Liver (tissue), 9 donors: ENCODE measurements around the gene AUH. TPM values are rescaled to one million over a fixed set of nuclear protein-coding genes. Genes with fewer than 3 reads are reported as not detected.

ENCODE experiments used
- DNase-seq: peaks from one replicate; pipeline ENCODE4 v3.0.0-alpha.2; 2017; ENCODE audit warnings: low spot score
- H3K27ac ChIP-seq, 2 donors: one replicate each; pipeline ENCODE4 v1.7.0; 2013; ENCODE audit warnings: inconsistent platforms in 2 of 2, low read length in 2 of 2, control low read depth in 1 of 2, low read depth in 1 of 2, mild to moderate bottlenecking in 1 of 2
- H3K27me3 ChIP-seq, 4 donors: one replicate each; pipeline versions ENCODE4 v1.6.1 to v1.7.0; 2013; ENCODE audit warnings: low read length in 3 of 4, inconsistent platforms in 1 of 4, mild to moderate bottlenecking in 1 of 4, moderate library complexity in 1 of 4; ENCODE audit not compliant: control insufficient read depth in 4 of 4, insufficient read depth in 4 of 4
- H3K36me3 ChIP-seq, 4 donors: one replicate each; pipeline versions ENCODE4 v1.6.1 to v1.7.0; 2013; ENCODE audit warnings: low read length in 3 of 4, mild to moderate bottlenecking in 3 of 4, low read depth in 1 of 4, moderate library complexity in 1 of 4; ENCODE audit not compliant: control insufficient read depth in 4 of 4, insufficient read depth in 3 of 4
- H3K4me1 ChIP-seq, 4 donors: one replicate each; pipeline versions ENCODE4 v1.6.1 to v1.7.0; 2013; ENCODE audit warnings: low read length in 3 of 4, mild to moderate bottlenecking in 3 of 4, moderate library complexity in 1 of 4; ENCODE audit not compliant: control insufficient read depth in 4 of 4, insufficient read depth in 4 of 4
- H3K4me3 ChIP-seq, 3 donors: one replicate each; pipeline versions ENCODE4 v1.6.1 to v1.7.0; 2013; ENCODE audit warnings: low read length in 3 of 3, control low read depth in 1 of 3, low read depth in 1 of 3, mild to moderate bottlenecking in 1 of 3
- H3K9ac ChIP-seq, 2 donors: one replicate each; pipeline ENCODE4 v1.7.0; 2013; ENCODE audit warnings: low read length in 2 of 2, mild to moderate bottlenecking in 2 of 2, moderate library complexity in 2 of 2, control low read depth in 1 of 2, low read depth in 1 of 2
- H3K9me3 ChIP-seq, 4 donors: one replicate each; pipeline versions ENCODE4 v1.6.1 to v1.7.0; 2013; ENCODE audit warnings: low read length in 3 of 4; ENCODE audit not compliant: control insufficient read depth in 4 of 4
- EGR1 ChIP-seq, 2 donors: IDR thresholded peaks; 2 replicates each; pipeline ENCODE4 v1.6.1; 2016 to 2018; ENCODE audit warnings: antibody characterized with exemption in 2 of 2, low read depth in 2 of 2
- FOXA2 ChIP-seq: IDR thresholded peaks from 2 replicates; pipeline ENCODE4 v1.6.1; 2016; ENCODE audit warnings: antibody characterized with exemption
- HNF4A ChIP-seq, 2 donors: conservative IDR thresholded peaks; 2 replicates each; pipeline ENCODE4 v1.6.1; 2016; ENCODE audit warnings: antibody characterized with exemption in 2 of 2, mild to moderate bottlenecking in 2 of 2
- JUND ChIP-seq, 2 donors: IDR thresholded peaks; 2 replicates each; pipeline ENCODE4 v1.6.1; 2016; ENCODE audit warnings: antibody characterized with exemption in 2 of 2
- NR2F2 ChIP-seq: IDR thresholded peaks from 2 replicates; pipeline ENCODE4 v1.6.1; 2016; ENCODE audit warnings: antibody characterized with exemption
- RXRA ChIP-seq, 2 donors: IDR thresholded peaks; 2 replicates each; pipeline ENCODE4 v1.6.1; 2017 to 2018; ENCODE audit warnings: antibody characterized with exemption in 2 of 2, mild to moderate bottlenecking in 1 of 2
- SP1 ChIP-seq: IDR thresholded peaks from 2 replicates; pipeline ENCODE4 v1.6.1; 2018; ENCODE audit warnings: antibody characterized with exemption, mild to moderate bottlenecking
- TAF1 ChIP-seq: conservative IDR thresholded peaks from 2 replicates; pipeline ENCODE4 v1.6.1; 2016; ENCODE audit warnings: antibody characterized with exemption, mild to moderate bottlenecking
- YY1 ChIP-seq: IDR thresholded peaks from 2 replicates; pipeline ENCODE4 v1.6.1; 2016; ENCODE audit warnings: antibody characterized with exemption, mild to moderate bottlenecking
- WGBS: extraction: QIAGEN DNeasy Blood & Tissue Kit; methylation state at CpG from one replicate; pipeline ENCODE4 v1.1.7; 2013; 5-methylcytosine and 5-hydroxymethylcytosine counted together
- polyA plus RNA-seq, 2 donors: library from polyadenylated mRNA; stranded (reverse) in 1 of 2; unstranded in 1 of 2; fragments of 200-250 nt in 1 of 2; fragments of >200 nt in 1 of 2; fragmentation: Nextera tagmentation in 1 of 2; extraction: Ambion mirVana in 1 of 2; gene quantifications; one replicate each; pipeline versions ENCODE4 v1.2.1 to v1.2.3, GENCODE V29; 2013 to 2015
- total RNA-seq, 2 donors: library from RNA; depleted of rRNA; stranded (reverse); fragments of >200 nt; gene quantifications; one replicate each; pipeline ENCODE4 v1.2.3, GENCODE V29; 2014
- TF ChIP-seq, protein P1 (sequence below): IDR thresholded peaks from 2 replicates; pipeline ENCODE4 v1.6.1; 2016; ENCODE audit warnings: antibody characterized with exemption
- TF ChIP-seq, protein P2 (sequence below): IDR thresholded peaks from 2 replicates; pipeline ENCODE4 v1.6.1; 2016; ENCODE audit warnings: antibody characterized with exemption, mild to moderate bottlenecking
- TF ChIP-seq, protein P3 (sequence below): IDR thresholded peaks from 2 replicates; pipeline ENCODE4 v1.6.1; 2016; ENCODE audit warnings: antibody characterized with exemption
- TF ChIP-seq, protein P4 (sequence below): fragments of 150-350 bp; IDR thresholded peaks from 2 replicates; pipeline ENCODE4 v1.5.1; 2017; ENCODE audit warnings: improper control_type of control experiment, low read depth, low read length; ENCODE audit not compliant: missing input control
- donor health status: healthy.
- donor health status: healthy.
- donor health status: healthy.
- donor health status: healthy.
- donor health status: healthy.

The AUH gene
- total and polyA plus RNA-seq, 4 donors, result 12.1 to 30.0 (median 24.9) TPM

DNA sequence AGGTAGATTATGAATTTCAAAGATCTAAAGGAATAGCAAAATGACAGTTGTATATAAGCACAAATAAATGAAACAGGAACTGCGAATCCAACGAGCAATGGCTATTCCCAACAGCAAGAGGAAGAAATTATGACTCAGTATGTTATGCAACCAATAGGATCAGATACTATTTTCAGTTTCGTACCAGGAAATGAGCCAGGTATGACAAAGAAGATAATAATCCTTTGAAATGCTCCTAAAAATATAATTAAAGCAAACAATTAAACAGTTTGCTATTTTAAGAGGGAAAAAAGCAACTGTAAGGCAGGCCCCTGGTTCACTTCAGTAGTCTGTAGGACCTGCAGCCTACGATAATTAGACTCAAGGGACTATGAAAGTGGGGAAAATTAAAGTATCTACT, 58.9 kb downstream of the AUH start:
- H3K27me3 ChIP-seq, result no peaks in the 10 kb centered on the region
- H3K27ac ChIP-seq, result peak overlapping the region; percentile 9 to 33
- H3K4me1 ChIP-seq, result no peaks in the 10 kb centered on the region
- no peak for DNase-seq
- WGBS, result 73% methylated on average over 4 of the region's 4 CpGs
- no peaks in the 10 kb centered on the region for H3K9me3 ChIP-seq
- no peak overlapping the region for H3K9ac ChIP-seq
- TF ChIP-seq JUND (IDR thresholded peaks at IDR 0.05), result peak; percentile 42 to 53
- no peak for TF ChIP-seq SP1
- no peak for TF ChIP-seq YY1
- no peak for TF ChIP-seq RXRA (IDR thresholded peaks at IDR 0.05)
- TF ChIP-seq, protein P1, sequence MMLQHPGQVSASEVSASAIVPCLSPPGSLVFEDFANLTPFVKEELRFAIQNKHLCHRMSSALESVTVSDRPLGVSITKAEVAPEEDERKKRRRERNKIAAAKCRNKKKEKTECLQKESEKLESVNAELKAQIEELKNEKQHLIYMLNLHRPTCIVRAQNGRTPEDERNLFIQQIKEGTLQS, result no peak
- no peak for TF ChIP-seq NR2F2
- no peak overlapping the region for H3K4me3 ChIP-seq
- peaks cover 0 to 3% (median 0%) of the 10 kb centered on the region in 4 donors for H3K36me3 ChIP-seq

- H3K4me1 ChIP-seq, result no peaks in the 10 kb centered on the region
- no peak for DNase-seq
- 94% methylated on average over 5 of the region's 5 CpGs for WGBS
These were observed 60.6 kb downstream of the AUH start for GRCh38 chr9:91301161-91301560.

GRCh38 chr9:91298311-91298710, 63.4 kb downstream of the AUH start:
- WGBS, result 80% methylated on average over 2 of the region's 2 CpGs
- H3K4me1 ChIP-seq, result no peaks in the 10 kb centered on the region

More at GRCh38 chr9:91301161-91301560, 60.6 kb downstream of the AUH start:
- Histone ChIP-seq H3K4me3 (no peak overlapping the region), H3K27me3 (no peaks in the 10 kb centered on the region), H3K9me3 (no peaks in the 10 kb centered on the region), H3K27ac (no peak overlapping the region), H3K9ac (no peak overlapping the region), H3K36me3 (peaks cover 0 to 5% (median 2%) of the 10 kb centered on the region in 4 donors)
- TF ChIP-seq JUND (IDR thresholded peaks at IDR 0.05), result no peak

More at GRCh38 chr9:91298311-91298710, 63.4 kb downstream of the AUH start:
- TF ChIP-seq EGR1 (IDR thresholded peaks at IDR 0.05; ENCODE audit: low read depth in 2 of 2) (no peak), HNF4A (conservative IDR thresholded peaks at IDR 0.05) (no peak), JUND (IDR thresholded peaks at IDR 0.05) (no peak), FOXA2 (no peak), RXRA (IDR thresholded peaks at IDR 0.05) (no peak), SP1 (no peak), TAF1 (no peak), YY1 (no peak)
- TF ChIP-seq, protein P2, sequence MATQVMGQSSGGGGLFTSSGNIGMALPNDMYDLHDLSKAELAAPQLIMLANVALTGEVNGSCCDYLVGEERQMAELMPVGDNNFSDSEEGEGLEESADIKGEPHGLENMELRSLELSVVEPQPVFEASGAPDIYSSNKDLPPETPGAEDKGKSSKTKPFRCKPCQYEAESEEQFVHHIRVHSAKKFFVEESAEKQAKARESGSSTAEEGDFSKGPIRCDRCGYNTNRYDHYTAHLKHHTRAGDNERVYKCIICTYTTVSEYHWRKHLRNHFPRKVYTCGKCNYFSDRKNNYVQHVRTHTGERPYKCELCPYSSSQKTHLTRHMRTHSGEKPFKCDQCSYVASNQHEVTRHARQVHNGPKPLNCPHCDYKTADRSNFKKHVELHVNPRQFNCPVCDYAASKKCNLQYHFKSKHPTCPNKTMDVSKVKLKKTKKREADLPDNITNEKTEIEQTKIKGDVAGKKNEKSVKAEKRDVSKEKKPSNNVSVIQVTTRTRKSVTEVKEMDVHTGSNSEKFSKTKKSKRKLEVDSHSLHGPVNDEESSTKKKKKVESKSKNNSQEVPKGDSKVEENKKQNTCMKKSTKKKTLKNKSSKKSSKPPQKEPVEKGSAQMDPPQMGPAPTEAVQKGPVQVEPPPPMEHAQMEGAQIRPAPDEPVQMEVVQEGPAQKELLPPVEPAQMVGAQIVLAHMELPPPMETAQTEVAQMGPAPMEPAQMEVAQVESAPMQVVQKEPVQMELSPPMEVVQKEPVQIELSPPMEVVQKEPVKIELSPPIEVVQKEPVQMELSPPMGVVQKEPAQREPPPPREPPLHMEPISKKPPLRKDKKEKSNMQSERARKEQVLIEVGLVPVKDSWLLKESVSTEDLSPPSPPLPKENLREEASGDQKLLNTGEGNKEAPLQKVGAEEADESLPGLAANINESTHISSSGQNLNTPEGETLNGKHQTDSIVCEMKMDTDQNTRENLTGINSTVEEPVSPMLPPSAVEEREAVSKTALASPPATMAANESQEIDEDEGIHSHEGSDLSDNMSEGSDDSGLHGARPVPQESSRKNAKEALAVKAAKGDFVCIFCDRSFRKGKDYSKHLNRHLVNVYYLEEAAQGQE, result no peak
- TF ChIP-seq, protein P3, sequence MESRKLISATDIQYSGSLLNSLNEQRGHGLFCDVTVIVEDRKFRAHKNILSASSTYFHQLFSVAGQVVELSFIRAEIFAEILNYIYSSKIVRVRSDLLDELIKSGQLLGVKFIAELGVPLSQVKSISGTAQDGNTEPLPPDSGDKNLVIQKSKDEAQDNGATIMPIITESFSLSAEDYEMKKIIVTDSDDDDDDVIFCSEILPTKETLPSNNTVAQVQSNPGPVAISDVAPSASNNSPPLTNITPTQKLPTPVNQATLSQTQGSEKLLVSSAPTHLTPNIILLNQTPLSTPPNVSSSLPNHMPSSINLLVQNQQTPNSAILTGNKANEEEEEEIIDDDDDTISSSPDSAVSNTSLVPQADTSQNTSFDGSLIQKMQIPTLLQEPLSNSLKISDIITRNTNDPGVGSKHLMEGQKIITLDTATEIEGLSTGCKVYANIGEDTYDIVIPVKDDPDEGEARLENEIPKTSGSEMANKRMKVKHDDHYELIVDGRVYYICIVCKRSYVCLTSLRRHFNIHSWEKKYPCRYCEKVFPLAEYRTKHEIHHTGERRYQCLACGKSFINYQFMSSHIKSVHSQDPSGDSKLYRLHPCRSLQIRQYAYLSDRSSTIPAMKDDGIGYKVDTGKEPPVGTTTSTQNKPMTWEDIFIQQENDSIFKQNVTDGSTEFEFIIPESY, result no peak
- TF ChIP-seq, protein P1, result no peak
- TF ChIP-seq, protein P4, sequence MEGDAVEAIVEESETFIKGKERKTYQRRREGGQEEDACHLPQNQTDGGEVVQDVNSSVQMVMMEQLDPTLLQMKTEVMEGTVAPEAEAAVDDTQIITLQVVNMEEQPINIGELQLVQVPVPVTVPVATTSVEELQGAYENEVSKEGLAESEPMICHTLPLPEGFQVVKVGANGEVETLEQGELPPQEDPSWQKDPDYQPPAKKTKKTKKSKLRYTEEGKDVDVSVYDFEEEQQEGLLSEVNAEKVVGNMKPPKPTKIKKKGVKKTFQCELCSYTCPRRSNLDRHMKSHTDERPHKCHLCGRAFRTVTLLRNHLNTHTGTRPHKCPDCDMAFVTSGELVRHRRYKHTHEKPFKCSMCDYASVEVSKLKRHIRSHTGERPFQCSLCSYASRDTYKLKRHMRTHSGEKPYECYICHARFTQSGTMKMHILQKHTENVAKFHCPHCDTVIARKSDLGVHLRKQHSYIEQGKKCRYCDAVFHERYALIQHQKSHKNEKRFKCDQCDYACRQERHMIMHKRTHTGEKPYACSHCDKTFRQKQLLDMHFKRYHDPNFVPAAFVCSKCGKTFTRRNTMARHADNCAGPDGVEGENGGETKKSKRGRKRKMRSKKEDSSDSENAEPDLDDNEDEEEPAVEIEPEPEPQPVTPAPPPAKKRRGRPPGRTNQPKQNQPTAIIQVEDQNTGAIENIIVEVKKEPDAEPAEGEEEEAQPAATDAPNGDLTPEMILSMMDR, result no peak
- DNase-seq, result no peak
- H3K4me3 ChIP-seq, result no peak overlapping the region
- no peak overlapping the region for H3K9ac ChIP-seq
- H3K27me3 ChIP-seq, result no peaks in the 10 kb centered on the region
- no peaks in the 10 kb centered on the region for H3K9me3 ChIP-seq
- H3K36me3 ChIP-seq, result peaks cover 2 to 28% (median 14%) of the 10 kb centered on the region in 4 donors
- no peak overlapping the region for H3K27ac ChIP-seq
